ENCODE measurements around the gene GATA3.

Gene GATA3

DNA sequence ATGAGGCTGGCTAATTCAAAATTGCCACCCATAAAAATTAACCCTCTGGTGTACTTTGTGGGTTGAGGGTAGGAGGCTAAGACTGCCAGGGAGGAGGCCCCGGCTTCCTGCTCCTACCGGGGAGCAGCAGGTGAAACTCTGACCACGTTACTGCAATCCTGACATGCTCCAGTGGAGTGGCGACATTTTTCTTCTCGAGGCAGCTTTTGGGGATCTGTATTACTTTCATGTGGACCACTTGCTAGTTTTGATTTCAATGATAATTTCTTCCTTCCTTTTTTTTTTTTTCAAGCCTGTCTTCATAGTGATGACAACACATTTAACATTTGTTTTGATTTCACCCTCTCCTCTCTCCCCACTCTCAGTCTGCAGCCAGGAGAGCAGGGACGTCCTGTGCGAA, 14.6 kb downstream of the GATA3 start:
- DNase-seq, result no peak

DNA sequence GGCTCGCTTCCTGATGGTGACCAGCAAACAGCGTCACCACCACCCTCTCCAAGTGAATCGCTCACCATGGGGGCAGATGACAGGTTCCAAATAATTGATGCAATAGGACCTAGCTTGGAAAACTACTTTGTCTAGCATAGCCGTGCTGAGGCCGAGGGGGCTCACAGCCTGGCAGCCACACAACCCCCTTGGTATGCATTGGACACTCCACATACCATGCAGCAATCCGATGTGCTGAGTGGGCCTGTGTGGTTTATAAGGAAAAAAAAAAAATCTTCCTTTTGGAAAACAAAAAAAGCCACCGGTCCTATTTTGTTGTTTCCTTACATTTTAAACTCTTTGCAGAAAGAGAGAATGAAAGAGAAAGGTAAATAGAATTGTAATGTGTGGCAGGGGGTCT, 15.1 kb downstream of the GATA3 start:
- no peak for DNase-seq

DNA sequence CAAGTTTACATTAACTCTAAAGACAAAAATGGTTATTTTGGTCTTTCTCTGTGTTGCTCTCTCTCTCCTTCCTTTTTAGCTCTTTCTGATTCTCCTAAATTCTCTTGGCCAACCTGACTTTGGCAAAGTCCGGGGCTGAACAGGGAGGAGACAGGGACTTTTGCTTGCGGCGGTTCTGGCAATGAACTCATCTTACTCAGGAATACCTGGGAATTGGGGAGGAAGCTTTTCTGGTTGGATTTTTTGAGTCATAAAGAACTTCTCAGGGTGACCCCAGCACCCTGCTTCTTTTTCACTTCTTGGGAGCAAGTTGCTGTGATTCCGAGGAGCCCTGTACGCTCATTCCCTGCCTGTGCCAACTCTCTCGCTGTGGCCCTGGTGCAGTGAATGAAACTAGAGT, 16.0 kb downstream of the GATA3 start:
- no peak for DNase-seq

DNA sequence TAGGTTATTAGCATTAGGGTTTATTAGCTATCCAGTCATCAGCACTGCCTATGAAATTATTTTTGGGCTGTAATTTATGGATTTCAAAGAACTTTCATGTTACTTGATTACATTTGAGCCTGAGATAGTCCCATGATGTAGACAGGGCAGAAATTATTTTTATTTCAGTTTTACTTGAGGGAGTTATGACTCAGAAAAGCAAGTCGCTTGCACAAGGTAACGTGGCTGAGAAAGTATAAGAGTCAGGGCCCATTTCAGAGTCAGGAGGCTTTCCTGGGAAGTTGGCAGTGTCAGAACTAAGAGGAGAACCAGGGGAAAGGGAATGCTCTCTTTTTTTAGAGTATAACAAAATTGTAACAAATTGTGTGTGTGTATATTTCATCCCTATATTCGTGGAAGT, 16.5 kb downstream of the GATA3 start:
- no peak for DNase-seq

DNA sequence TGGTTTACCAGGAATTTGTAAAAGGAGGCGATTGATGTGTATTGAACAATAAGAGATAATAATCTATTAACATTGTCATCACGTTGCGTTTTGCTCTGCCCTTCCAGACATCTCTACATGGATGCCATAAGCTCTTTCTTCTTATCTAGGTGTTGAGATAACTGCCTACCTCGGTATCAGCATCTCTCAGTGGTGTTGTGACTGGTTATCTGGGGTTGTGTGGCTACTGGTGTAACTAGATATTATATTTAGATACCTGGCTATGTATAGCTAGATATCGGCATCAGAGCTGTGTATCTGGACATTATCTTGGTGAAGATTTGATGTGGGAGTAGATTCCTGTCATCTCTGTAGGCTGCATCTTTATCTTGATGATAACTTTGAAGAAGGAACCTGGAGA, 17.2 kb downstream of the GATA3 start:
- DNase-seq, result no peak

DNA sequence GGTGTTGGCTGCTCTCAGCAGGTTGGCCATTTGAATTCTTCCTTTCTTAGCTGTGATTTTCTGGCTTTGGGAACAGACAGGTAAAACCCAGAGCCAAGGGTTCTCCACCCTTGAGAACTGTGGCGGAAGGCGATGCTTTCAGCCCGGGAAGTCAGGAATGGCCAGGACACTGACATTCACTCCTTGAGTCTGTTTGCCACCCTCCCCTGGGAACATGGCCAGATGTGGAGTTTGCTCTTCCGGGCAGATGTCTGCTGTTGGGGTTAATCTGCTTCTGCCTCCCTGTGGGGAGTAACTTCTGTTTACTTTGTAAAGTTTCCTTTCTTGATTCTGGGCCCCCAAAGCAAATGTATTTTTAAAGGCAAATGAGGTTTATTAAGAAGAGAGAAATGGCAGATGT, 17.7 kb downstream of the GATA3 start:
- no peak for DNase-seq

DNA sequence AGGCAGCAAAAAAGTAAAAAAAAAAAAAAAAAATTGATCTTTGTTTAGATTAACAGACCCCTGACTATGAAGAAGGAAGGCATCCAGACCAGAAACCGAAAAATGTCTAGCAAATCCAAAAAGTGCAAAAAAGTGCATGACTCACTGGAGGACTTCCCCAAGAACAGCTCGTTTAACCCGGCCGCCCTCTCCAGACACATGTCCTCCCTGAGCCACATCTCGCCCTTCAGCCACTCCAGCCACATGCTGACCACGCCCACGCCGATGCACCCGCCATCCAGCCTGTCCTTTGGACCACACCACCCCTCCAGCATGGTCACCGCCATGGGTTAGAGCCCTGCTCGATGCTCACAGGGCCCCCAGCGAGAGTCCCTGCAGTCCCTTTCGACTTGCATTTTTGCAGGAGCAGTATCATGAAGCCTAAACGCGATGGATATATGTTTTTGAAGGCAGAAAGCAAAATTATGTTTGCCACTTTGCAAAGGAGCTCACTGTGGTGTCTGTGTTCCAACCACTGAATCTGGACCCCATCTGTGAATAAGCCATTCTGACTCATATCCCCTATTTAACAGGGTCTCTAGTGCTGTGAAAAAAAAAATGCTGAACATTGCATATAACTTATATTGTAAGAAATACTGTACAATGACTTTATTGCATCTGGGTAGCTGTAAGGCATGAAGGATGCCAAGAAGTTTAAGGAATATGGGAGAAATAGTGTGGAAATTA, 19.4 kb downstream of the GATA3 start:
- DNase-seq, result no peak

DNA sequence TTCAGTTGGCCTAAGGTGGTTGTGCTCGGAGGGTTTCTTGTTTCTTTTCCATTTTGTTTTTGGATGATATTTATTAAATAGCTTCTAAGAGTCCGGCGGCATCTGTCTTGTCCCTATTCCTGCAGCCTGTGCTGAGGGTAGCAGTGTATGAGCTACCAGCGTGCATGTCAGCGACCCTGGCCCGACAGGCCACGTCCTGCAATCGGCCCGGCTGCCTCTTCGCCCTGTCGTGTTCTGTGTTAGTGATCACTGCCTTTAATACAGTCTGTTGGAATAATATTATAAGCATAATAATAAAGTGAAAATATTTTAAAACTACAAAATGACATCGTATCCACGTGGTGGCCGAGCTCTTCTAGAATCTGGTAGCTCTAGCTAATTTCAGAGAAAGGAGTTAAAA, 20.4 kb downstream of the GATA3 start:
- no peak for DNase-seq

DNA sequence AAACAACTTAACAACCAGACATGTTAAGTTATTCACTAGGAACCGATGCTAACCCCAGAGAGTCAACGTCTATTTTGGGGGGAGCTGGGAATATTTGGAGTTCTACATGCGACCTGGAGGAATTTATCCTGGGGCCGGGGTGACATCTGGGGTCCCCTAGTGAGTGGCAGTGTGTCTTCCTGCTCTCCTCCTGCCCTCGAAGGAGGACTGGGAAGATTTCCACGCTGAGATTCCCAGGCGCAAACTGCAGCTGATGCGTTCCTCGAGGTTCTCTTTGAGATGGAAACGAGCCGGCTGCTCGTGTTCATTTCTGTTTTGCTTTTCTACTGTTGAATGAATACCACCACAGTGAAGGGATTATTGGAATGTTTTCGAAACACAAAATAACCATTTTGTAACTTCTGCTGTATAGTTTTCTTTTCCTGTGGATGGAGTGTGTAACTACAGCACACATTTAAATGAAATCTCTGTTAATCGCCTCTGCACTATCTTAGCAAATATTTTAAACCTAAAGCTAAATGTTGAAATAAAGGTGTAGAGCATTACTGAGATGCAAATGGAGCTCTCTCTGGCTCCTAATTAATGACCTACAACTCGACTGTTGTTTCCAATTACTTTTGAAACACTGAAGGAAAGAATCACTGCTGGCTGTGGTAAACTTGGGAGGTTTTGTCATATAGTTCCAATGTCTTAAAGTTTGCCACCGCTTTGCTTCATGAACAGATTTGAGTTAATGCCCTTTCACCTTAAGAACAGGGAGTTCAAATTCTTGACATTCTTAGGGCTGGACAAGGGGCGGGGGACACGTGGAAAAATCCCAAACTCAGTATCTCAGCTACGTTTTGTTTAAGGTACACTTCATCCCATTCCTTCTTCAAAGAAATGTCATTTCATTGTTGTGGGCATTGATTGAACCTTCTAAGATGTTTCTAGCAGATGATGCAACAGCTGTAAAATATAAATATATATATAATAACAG, 21.1 kb downstream of the GATA3 start:
- no peak for DNase-seq

DNA sequence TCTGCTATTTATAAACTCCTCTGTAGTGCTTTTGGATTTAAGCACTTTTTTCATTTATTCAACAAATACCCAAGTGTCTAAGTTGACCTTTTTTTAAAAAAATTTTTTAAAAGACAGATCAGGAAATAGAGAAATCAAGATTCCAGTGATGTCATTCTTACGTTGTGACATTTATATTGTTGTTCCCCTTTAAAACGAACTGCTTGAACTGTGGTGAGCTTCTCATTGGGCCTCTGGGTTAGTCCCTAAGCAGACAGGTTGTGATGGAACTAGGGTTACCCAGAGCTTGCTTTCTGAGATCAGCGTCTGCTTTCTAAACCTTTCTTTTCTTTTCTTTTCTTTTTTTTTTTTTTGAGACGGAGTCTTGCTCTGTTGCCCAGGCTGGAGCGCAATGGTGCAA, 22.4 kb downstream of the GATA3 start:
- DNase-seq, result no peak

DNA sequence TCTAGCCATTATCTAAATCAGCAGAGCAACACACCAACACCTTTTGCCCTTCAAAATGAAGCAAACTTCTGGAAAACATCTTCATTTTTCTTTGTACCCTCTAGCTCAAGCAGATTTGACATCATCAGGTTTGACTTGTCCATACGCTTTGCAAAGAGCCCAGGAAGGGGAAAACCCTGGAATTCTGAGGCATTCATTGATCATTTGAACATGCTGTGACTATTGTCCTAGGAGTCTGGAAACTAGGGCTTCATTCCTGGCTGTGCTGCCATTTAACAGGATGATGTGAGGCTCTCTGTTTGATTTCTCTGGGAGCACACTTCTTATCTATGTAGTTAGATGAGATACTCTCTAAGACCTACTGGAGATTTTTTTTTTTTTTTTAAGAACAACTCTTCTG, 23.5 kb downstream of the GATA3 start:
- DNase-seq, result no peak

DNA sequence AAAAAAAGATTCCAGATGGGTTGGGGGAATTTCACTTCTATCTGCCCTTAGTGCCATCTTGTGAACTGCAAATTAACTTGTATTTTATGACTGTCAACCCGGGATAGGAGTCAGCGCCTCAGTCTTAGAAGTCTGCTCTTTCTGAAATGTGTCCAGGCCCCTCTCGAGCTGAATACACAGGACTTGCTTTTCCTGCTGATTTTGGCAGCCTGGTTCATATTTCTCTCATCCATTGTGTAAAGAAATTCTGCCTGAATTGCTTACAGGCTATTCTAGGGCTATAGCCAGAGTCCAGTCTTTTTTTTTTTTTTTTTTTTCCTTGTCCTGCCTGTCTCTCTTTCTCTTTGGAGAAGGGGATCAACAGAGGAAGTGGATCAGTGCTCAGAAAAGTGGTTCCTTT, 24.6 kb downstream of the GATA3 start:
- no peak for DNase-seq

DNA sequence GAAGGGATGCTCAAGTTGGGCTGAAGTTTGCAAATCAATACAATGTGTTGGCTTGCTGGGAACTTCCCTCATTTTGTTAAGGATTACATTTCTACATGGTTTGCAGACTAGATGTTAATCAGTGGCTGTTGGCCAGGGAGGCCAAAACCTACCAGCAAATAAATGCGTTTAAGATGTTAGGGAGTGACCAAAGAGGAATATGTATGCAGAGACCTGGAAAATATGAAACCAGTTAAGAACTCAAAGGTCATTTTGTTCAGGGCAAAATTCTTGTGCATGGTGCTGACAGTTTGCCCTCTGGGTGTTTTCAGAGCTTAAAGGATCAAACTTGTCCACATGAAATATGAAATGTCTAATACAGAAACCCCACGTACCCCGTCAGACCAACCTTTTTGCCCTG, 30.3 kb downstream of the GATA3 start:
- DNase-seq, result no peak

DNA sequence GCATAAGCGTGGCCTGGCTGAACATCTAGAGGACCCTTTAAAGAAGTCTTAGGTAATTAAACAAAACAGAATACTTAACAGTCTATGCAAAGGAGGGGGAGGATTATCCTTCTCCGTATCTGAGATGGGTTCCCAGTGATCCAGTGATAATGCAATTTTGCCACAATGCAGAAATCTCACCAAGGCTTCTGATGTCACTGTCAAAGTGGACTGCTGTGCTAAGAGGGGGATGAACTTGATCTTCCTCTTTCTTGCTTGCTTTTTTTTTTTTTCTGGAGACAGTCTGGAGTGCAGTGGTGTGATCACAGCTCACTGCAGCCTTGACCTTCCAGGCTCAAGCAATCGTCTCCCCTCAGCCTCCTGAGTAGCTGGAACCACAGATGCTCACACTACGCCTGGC, 30.8 kb downstream of the GATA3 start:
- no peak for DNase-seq

DNA sequence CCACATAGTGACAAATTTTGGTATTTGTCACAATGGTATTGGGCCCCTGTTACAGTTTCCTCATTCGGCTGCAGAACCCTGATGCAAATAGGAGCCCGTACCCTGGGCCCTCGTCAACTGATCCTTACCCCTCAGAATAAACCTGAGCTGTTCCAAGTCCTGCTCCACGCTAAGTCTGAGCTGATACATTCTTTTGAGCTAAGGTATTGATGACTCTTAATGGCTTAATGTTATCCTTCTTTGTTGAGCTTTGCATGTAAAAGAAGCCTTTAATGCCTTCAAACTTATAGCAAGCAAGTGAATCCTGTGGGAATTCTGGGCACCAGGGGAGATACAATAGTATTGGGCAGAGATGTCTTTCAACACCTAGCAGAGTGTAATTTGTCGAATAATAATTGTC, 31.8 kb downstream of the GATA3 start:
- no peak for DNase-seq

DNA sequence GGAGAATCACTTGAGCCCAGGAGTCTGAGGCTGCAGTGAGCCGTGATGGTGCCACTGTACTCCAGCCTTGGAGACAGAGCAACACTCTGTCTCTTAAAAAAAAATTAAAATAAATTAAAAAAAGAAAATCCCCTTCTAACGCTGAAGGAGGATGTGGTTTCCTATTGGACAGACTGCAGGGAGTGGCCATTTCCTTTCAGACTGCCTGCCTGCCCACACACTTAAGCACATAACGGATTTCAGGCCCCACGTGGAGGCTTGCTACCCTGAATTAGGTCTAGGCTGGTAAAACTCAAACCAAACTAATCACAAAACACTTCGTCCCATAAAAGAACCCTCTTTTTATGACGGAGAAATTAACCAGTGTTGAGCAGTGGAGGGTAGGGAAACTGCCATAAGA, 34.0 kb downstream of the GATA3 start:
- DNase-seq, result no peak

DNA sequence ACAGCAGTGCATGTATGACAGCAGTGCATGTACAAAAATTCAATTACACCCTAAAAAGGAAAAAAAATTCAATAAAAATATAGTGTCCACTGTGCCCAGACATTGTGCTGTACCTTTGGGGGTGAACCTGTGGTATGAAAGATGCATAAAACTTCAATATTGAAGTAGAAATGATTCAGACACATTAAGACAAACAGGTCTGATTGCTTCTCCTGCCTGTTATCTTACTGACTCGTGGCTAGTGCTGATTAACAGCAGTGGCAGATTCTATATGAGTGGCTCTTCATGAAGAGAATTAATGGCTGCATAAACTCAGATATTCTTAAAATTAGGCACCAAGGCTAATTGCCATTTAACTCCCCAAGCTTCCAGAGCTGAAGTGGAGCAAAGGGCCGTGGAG, 37.9 kb downstream of the GATA3 start:
- no peak for DNase-seq

DNA sequence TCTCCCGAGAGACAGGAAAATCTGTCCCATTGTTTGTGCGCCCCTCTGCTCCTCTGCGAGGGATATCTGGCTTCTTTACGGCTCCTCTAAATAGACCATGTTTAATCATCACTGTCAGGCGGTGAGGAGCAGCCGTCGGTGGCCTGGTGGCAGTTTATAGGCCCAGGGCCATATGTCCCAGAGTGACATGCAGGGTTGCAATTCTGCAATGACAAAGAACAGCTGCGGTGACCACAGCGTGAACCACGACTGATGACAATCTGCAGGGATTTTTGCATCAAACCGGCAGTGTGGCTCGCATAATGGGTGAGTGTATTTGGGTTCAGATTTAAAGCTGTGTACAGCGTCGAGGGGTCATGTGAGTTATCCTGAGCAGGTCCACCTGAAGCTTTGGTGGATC, 41.5 kb downstream of the GATA3 start:
- DNase-seq, result no peak

DNA sequence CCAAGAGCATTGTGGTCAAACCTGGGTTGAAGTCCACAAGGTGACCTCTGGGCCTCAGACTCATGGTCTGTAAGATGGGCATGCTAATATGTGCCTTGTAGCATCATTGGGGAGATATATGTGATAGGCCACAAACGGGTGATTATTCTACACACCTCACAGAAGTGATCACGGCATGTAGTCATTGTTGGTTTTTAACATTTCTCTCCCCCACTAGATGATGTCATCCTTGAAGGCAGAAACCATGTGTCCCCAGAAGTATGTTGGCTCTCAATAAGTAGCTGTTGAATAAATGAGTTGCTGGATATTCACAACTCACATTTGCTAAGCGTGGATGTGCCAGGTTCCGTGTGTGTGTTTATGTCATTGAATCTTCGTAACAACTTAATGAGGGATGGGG, 42.4 kb downstream of the GATA3 start:
- DNase-seq, result no peak

DNA sequence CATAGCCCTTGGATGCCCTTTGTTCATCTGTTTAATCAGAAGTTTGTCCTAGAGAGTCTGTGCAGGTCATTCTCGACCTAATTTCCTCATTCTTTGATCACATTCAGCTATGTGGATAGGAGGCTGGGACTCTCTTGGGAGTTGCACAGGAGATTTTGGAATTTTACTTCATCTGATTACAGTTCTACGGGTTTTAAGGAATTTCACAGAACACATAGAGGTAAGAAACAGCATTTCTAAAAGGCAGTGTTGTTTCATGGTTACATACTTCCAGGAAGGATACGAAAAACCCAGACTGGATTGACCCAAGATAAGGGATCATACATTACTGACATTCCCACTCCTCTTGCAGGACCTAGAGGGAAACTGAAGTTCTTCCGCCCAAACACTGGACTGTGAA, 45.9 kb downstream of the GATA3 start:
- no peak for DNase-seq

DNA sequence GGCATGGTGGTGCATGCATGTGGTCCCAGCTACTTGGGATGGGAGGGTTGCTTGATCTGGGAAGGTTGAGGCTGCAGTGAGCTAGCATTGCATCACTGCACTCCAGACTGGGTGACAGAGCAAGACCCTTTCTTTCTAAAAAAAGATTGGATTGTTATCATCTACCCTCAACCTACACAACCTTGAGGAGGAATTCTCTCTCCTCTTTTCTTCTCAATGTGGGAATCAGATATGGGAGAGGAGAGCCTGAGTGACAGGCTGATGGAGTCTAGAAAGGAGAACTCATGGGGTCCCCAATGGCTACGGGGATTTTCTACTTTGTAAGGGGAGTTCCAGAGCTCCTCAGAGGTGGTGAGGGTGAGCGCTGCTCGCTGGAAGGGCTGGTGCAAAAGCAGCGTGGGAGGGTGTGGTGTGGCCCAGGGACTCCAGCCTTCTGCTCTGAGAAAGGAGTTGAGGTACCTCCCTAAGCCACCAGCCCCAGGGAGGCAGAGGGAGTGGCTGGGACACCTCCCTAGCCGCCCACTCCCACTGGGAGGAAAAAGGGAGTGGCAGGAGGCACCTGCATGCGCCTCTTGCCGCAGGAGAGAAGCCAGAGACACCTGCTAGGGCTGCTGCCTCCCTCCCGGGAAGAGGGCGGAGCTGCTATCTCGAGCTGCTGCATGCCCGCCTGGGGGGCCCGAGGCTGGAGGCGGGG, 48.4 kb downstream of the GATA3 start:
- no peak for DNase-seq

DNA sequence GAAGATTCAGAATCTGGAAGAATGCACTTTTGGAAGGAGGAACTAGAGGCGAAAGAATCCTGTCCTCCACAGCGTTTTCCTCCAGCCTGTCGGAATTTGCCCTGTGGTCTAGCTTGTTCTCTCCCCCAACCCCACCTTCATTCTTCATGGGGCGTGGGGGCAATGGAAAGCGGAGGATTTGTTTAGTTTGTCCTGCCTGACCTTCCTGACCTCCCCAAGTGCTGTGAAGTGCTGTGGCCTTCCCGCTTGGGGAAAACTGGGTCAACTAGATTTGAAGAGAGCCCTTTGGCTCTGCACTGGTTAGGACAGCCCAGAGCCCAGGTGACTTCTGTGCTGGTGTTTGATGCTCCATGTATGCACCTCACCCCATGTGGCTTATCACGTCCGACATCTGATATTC, 49.1 kb downstream of the GATA3 start:
- DNase-seq, result no peak

DNA sequence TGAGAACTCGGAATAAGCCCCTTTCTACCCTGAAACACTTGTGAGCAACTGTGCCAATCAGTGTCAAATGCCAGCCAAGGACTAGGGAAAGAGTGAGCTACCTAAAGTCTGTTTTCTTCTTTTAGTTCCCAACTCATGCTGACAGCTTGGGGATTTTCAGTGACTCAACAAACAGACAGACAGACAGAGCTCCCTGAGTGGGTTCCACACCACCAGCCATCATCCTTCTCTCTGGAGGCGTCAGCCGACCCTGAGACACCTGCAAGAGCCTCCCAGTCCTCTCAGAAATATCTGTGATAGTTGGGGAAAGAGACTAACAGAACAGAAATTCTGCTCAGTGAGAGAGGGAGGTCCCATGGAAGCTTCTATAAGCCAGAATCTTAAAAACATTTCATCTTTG, 49.5 kb downstream of the GATA3 start:
- no peak for DNase-seq

DNA sequence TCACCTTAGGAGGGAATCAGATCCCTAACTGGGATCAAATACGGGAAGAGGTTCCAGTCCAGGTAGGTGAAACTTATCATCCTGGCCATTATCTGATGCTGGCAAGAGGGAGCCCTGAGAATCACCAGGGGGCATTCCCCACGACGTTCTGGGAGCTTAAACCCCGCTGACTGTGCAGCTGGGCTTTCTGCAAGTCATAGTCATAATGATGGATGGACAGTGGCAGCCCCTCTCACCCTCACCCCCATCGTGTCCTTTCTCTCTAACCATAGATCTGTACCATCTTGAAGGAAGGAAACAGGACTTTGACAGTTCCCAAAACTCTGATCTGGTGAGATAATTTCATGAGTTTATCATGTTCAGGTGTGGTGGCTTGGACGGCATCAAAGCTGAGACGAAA, 50.2 kb downstream of the GATA3 start:
- no peak for DNase-seq

All from NK-92 treated with Interleukin-12 subunit alpha and Interleukin-12 subunit beta, amount 100 ng/mL, for 24 hours (cell line).